Measurements from ENCODE around the gene CDKN1A. TPM values are rescaled to one million over a fixed set of nuclear protein-coding genes. Genes with fewer than 3 reads are reported as not detected.

The CDKN1A gene
- total and polyA plus RNA-seq, 9 of the 15 experiments (the other 6 are each of a cell fraction or from before 2014, with no cell fraction given), result 0.25 to 8.1 (median 5.1) TPM

GRCh38 chr6:36649701-36650484 lies 28.6 kb upstream of the CDKN1A start (continued):
- TF ChIP-seq RUNX1 (IDR thresholded peaks at IDR 0.05; ENCODE audit: low read depth), result no peak
- 0 out of 2 replicates have a peak, but pooled peaks have one; percentile 51 for TF ChIP-seq E2F3 (CRISPR knock-in tag; IDR thresholded peaks at IDR 0.05)
- 0 out of 2 replicates have a peak, but pooled peaks have one; percentile 38 for TF ChIP-seq ZBTB9 (CRISPR knock-in tag; IDR thresholded peaks at IDR 0.05)
- TF ChIP-seq GTF3C2 (IDR thresholded peaks at IDR 0.05; ENCODE audit: borderline replicate concordance, extremely low read depth, insufficient read length), result no peak
- 0 out of 2 replicates have a peak, but pooled peaks have one; percentile 29 for TF ChIP-seq ZNF589 (CRISPR knock-in tag; IDR thresholded peaks at IDR 0.05; ENCODE audit: low read depth)
- TF ChIP-seq TRIM24 (IDR thresholded peaks at IDR 0.05), result peak in 1 of 2 experiments; percentile 67; a peak in 1 of 4 replicates
- no peak for TF ChIP-seq CREB3 (tag; conservative IDR thresholded peaks at IDR 0.05; ENCODE audit: low read depth)
- TF ChIP-seq MYC (IDR thresholded peaks at IDR 0.05; ENCODE audit: low read depth, low read length), result no peak
- no peak for TF ChIP-seq MYC (CRISPR knock-in tag; IDR thresholded peaks at IDR 0.05; ENCODE audit: borderline replicate concordance, low read depth)
- 0 out of 4 replicates have a peak, but pooled peaks of 1 of the 2 experiments have one; percentile 55 for TF ChIP-seq ZNF318 (IDR thresholded peaks at IDR 0.05; ENCODE audit: borderline replicate concordance in 1 of 2, low read depth in 1 of 2)
- 0 out of 2 replicates have a peak, but pooled peaks have one; percentile 27 for TF ChIP-seq FOXP1 (CRISPR knock-in tag; IDR thresholded peaks at IDR 0.05)
- TF ChIP-seq RBM14 (IDR thresholded peaks at IDR 0.05; ENCODE audit: borderline replicate concordance, insufficient read depth, low read depth, low read length), result no peak

Data from K562 (cell line).